Measurements from ENCODE around the gene UBL3. TPM values are rescaled to one million over a fixed set of nuclear protein-coding genes. Genes with fewer than 3 reads are reported as not detected.

The UBL3 gene
- total RNA-seq, 1 experiment from 2014 or later, result 11.1 TPM

DNA sequence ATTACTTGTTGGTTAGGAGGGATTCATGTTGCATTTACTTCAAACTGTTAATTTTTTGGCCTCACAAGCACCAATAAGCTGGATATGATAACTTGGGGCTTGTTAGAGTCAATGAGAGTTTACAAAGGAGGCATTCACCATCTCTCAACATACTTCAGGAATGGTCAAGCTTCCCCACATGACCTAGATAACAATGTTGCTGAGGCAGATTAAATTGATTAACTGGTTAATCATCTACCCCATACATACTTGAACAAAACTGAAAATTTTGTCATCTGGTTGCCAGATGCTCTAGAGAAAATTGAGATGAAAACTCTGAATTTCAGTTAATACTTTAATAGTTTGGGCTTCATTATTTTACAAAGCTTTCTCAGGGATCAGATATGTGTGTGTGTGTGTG, 43.0 kb upstream of the UBL3 start:
- no peak overlapping the region for H3K4me3 ChIP-seq (ENCODE audit: low read depth in 2 of 2, low read length in 2 of 2)
- in situ Hi-C loops (cut with HindIII; ENCODE audit: low pct_unique_long_range_greater_than_20kb, low sequenced_read_pairs), result no loop called here
- BruUV-seq (replicated peaks), result no TSS peak
- H3K27me3 ChIP-seq (ENCODE audit: control insufficient read depth, insufficient read depth, low read length), result no peaks in the 10 kb centered on the region
- H3K4me1 ChIP-seq (ENCODE audit: control insufficient read depth, insufficient read depth, low read length), result no peaks in the 10 kb centered on the region
- no peak overlapping the region for H3K27ac ChIP-seq (ENCODE audit: low read length)
- TF ChIP-seq SIN3A (IDR thresholded peaks at IDR 0.05; ENCODE audit: borderline replicate concordance, insufficient read depth, low read depth, low read length) (no peak), POLR2AphosphoS5 (IDR thresholded peaks at IDR 0.05; ENCODE audit: low read depth, low read length) (no peak), TCF7L2 (IDR thresholded peaks at IDR 0.05; ENCODE audit: low read depth, low read length) (no peak)
- TF ChIP-seq, protein P1, sequence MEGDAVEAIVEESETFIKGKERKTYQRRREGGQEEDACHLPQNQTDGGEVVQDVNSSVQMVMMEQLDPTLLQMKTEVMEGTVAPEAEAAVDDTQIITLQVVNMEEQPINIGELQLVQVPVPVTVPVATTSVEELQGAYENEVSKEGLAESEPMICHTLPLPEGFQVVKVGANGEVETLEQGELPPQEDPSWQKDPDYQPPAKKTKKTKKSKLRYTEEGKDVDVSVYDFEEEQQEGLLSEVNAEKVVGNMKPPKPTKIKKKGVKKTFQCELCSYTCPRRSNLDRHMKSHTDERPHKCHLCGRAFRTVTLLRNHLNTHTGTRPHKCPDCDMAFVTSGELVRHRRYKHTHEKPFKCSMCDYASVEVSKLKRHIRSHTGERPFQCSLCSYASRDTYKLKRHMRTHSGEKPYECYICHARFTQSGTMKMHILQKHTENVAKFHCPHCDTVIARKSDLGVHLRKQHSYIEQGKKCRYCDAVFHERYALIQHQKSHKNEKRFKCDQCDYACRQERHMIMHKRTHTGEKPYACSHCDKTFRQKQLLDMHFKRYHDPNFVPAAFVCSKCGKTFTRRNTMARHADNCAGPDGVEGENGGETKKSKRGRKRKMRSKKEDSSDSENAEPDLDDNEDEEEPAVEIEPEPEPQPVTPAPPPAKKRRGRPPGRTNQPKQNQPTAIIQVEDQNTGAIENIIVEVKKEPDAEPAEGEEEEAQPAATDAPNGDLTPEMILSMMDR (IDR thresholded peaks at IDR 0.05), result no peak
- TF ChIP-seq, protein P2, sequence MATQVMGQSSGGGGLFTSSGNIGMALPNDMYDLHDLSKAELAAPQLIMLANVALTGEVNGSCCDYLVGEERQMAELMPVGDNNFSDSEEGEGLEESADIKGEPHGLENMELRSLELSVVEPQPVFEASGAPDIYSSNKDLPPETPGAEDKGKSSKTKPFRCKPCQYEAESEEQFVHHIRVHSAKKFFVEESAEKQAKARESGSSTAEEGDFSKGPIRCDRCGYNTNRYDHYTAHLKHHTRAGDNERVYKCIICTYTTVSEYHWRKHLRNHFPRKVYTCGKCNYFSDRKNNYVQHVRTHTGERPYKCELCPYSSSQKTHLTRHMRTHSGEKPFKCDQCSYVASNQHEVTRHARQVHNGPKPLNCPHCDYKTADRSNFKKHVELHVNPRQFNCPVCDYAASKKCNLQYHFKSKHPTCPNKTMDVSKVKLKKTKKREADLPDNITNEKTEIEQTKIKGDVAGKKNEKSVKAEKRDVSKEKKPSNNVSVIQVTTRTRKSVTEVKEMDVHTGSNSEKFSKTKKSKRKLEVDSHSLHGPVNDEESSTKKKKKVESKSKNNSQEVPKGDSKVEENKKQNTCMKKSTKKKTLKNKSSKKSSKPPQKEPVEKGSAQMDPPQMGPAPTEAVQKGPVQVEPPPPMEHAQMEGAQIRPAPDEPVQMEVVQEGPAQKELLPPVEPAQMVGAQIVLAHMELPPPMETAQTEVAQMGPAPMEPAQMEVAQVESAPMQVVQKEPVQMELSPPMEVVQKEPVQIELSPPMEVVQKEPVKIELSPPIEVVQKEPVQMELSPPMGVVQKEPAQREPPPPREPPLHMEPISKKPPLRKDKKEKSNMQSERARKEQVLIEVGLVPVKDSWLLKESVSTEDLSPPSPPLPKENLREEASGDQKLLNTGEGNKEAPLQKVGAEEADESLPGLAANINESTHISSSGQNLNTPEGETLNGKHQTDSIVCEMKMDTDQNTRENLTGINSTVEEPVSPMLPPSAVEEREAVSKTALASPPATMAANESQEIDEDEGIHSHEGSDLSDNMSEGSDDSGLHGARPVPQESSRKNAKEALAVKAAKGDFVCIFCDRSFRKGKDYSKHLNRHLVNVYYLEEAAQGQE (IDR thresholded peaks at IDR 0.05; ENCODE audit: insufficient read depth in 1 of 2, low read depth in 2 of 2, low read length in 1 of 2), result no peak
- ChIA-PET CTCF (no interaction called here), POLR2A (interaction anchor here (0.6 kb wide), 1 partner anchor 150 kb away, joined by 4 read pairs; no protein-coding TSS in a partner anchor)
- H3K36me3 ChIP-seq (ENCODE audit: control insufficient read depth, insufficient read depth, low read length), result no peaks in the 10 kb centered on the region
- ATAC-seq (no peak), DNase-seq (ENCODE audit: low read depth, low spot score) (no peak)
- intact Hi-C loops (cut with micrococcal nuclease; ENCODE audit: unreplicated experiment), result no loop called here
- no peaks in the 10 kb centered on the region for H3K9me3 ChIP-seq (ENCODE audit: control insufficient read depth, insufficient read depth, low read depth, low read length)

DNA sequence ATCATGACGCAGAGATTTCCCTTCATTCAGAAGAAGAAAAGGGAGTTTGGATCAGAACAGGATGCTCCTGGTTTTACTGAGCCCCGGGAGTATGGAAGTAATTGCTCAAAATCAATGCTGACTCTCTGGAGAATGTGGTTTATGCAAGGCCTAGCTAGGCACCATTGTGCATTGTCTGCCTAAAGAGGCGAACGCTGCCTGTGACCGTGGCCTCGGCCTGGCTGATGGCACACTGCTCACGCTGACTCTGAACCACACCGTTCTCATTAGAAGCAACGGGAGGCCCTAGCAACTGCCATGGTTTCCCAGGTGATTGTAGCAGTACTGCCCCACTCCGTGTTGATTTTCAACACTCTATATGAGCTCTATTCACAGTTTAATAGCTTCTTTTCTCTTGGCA, 41.7 kb upstream of the UBL3 start:
- H3K27ac ChIP-seq (ENCODE audit: low read length), result no peak overlapping the region
- DNase-seq (ENCODE audit: low read depth, low spot score), result no peak
- no peaks in the 10 kb centered on the region for H3K9me3 ChIP-seq (ENCODE audit: control insufficient read depth, insufficient read depth, low read depth, low read length)
- no peaks in the 10 kb centered on the region for H3K4me1 ChIP-seq (ENCODE audit: control insufficient read depth, insufficient read depth, low read length)
- in situ Hi-C loops (cut with HindIII; ENCODE audit: low pct_unique_long_range_greater_than_20kb, low sequenced_read_pairs), result no loop called here
- H3K4me3 ChIP-seq (ENCODE audit: low read depth in 2 of 2, low read length in 2 of 2), result no peak overlapping the region
- intact Hi-C loops (cut with micrococcal nuclease; ENCODE audit: unreplicated experiment), result no loop called here
- ATAC-seq, result no peak
- H3K36me3 ChIP-seq (ENCODE audit: control insufficient read depth, insufficient read depth, low read length), result no peaks in the 10 kb centered on the region
- ChIA-PET POLR2A (no interaction called here), CTCF (no interaction called here)
- no peak for TF ChIP-seq TCF7L2 (IDR thresholded peaks at IDR 0.05; ENCODE audit: low read depth, low read length)
- no peak for TF ChIP-seq POLR2AphosphoS5 (IDR thresholded peaks at IDR 0.05; ENCODE audit: low read depth, low read length)
- TF ChIP-seq, protein P2 (IDR thresholded peaks at IDR 0.05; ENCODE audit: insufficient read depth in 1 of 2, low read depth in 2 of 2, low read length in 1 of 2), result no peak
- TF ChIP-seq SIN3A (IDR thresholded peaks at IDR 0.05; ENCODE audit: borderline replicate concordance, insufficient read depth, low read depth, low read length), result no peak
- TF ChIP-seq, protein P1 (IDR thresholded peaks at IDR 0.05), result no peak
- BruUV-seq (replicated peaks), result no TSS peak
- no peaks in the 10 kb centered on the region for H3K27me3 ChIP-seq (ENCODE audit: control insufficient read depth, insufficient read depth, low read length)
